GM21447 (cell line): Measurements from ENCODE around the gene CPXM1.
"Not testable (repeated sequence)": the region's sequence is repeated elsewhere in the genome, so short reads cannot be mapped to it uniquely, and the experiment has no call there.

Source experiments
- ATAC-seq: cut with Tn5 transposase; IDR thresholded peaks from one replicate; pipeline ENCODE4 v1.9.1; 2021; ENCODE audit not compliant: unreplicated experiment

Gene CPXM1

DNA sequence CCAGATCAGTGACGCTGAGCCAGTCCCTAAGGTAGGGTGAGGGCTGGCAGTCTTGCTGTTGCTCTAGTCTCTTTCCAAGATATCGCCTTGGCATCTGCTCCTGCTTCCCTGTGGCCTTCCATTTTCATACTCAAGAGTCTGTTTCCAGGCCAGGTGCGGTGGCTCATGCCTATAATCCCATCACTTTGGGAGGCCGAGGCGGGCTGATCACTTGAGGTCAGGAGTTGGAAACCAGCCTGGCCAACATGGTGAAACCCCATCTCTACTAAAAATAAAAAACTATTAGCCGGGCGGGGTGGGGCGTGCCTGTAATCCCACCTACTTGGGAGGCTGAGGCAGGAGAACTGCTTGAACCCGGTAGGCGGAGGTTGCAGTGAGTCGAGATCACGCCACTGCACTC, 30.3 kb downstream of the CPXM1 start:
- not testable (repeated sequence) for ATAC-seq

DNA sequence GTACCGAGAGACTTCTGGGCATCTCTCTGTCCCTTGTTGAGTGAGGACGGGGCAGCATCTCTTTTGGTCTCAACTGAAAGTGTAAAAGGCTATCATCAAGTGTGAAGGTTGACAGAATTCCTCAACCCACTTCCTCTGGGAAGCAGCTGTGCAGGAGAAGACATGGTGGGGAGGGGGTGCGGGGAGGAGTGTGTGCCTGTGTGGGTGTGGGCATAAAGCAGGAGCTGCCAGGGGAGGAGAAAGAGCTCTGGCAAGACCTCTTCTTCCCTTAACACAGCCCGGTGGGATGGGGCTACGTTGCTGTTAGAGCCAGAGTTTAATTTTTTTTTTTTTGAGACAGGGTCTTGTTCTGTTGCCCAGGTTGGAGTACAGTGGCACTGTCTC, 31.8 kb downstream of the CPXM1 start:
- no peak for ATAC-seq

DNA sequence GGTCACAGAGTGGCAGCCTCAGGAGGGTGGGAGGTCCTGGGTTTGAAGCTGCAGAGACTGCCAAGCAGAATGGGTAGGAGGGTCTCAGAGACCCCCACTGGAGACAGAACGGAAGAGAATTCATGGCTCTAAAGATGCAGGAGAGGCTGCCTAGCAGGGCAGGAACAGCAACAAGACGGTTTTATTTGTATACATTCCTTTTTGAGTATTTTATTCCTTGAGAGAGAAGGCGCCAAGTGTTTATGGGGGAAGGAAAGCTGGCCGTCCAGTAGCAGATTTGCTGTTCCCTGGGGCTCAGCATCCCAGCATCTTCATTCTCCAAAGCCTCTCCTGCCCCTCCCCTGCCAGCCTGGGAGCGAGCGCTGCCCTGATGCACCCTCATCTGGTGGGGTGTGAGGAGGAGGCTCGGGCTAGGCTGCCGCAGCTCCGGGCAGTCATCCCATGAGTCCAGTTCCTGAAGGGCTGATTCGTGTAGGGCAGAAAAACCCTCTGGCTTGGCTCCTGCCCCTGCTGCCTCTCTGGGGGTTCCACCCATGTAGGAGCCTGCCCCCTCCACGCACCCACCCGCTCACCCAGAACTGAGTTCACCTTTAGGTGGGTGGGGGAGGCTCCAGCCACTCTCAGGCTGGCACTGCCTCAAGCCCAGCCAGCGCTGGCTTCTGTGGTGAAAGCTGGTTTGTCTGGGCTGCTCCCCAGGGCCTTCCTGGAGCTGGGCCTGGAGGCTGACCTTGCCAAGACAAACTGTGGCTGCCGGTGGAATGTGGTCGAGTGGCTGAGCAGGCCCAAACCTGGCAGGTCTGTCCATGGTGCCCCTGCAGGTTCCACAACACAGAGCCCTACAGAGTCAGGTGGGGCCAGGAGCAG, 32.4 kb downstream of the CPXM1 start:
- ATAC-seq: no peak

DNA sequence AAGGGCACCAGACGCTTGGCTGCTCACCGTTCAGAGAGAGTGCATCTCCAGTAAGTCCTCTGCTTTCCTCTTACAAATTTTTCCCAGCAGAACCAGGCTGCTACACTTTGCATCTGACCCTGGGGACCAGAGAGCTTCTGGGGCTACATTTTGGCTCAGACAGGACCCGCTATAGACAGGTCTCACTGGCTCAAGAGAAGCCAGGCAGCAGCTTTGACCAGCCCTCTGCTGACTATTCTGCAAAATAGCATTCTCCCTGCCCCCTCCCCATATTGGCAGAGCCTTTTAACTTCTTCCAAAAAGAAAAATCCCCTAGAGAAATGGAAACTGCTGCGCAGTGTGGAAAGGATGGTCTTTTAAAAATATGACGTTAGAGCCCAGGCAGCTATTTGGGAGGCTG, 37.2 kb downstream of the CPXM1 start:
- no peak for ATAC-seq

DNA sequence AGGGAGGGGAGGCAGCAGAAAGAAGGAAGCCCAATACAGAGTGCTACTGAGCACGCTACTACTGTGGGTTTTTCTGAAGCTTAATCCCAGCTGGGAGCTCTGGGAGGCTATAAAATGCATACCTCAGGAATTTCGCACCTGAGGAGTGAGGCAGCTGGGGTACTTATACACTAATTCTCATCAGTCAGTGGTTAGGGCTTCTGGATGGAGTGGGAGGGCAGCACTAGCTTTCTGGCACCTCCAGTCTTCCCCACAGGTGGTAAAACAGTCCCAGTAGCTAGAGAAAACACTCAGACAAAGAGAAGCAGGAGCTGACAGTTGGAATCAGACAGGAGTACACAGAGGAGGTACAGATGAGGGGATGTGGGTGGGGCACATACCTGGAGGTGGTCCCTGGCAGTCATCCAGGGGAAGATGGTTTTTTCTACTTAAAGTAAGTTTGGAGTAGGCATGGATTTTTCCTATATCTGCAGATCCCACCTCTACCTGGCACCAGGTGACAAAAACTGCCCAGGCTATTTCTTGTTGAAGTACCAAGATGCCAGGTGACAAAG, 37.8 kb downstream of the CPXM1 start:
- ATAC-seq: no peak

DNA sequence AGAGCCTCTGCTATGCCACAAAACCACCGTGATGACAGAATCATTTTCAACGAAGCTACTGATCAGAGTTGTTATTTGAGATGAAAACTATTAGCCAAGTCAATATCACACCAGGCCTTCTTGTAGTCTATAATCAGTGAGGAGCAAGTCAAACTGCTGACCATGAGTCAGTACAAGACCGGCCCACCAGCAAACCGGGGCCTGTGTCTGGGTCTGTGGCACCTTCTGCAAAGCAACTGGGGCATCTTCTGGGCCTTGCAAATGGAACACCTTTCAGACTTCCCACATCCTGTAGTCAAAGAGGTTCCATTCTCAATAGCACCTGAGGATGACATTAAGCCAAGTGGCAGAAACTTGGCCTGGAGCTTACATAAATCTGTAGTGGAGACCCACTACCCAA, 38.5 kb downstream of the CPXM1 start:
- no peak for ATAC-seq

DNA sequence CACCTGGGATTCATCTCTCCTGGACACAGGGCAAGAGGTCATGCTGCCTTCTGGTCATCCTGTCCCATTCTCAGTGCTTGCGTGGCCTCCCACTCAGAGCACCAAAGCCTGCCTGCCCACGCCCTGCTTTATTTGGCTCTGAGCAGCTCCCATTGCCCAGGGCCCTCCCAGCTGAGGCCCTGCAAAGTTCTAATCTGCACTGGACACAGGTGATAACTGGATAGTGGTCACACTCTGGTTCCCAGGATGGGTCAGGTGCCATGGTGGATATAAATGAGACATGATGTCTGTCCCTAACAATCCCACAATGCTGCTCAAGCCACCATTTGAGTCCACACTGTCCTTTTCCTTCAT, 39.5 kb downstream of the CPXM1 start:
- no peak for ATAC-seq

DNA sequence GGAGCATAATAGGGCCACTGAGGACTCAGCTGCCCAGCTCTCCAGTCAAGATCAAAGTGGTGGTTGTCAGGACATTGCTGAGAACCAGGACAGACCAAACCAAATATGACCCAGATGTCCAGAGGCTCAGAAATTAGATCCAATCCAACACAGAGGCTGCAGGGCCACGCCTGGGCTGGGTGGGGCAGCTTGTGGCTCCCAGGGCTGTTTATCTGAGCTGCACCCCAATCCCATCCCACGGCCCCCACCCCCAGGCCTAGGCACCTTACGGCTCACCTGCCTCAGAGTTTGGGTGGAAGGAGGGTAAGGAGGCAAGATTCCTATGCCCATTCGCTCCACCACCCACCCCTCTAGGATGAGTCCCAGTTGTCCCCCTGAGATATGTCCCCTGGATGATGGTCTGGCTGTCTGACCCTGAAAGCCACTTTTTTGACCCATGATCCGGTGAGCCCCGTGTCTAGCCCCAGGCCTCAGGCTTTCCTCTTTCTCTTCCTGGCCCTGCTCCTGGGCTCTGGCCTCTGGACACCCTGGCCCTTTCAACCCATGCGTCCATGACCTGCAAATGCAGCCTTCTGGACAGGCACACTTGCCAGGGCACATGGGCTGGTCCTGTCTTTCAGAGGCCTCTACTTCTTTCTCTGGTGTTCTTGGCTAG, 40.0 kb downstream of the CPXM1 start:
- ATAC-seq: no peak

DNA sequence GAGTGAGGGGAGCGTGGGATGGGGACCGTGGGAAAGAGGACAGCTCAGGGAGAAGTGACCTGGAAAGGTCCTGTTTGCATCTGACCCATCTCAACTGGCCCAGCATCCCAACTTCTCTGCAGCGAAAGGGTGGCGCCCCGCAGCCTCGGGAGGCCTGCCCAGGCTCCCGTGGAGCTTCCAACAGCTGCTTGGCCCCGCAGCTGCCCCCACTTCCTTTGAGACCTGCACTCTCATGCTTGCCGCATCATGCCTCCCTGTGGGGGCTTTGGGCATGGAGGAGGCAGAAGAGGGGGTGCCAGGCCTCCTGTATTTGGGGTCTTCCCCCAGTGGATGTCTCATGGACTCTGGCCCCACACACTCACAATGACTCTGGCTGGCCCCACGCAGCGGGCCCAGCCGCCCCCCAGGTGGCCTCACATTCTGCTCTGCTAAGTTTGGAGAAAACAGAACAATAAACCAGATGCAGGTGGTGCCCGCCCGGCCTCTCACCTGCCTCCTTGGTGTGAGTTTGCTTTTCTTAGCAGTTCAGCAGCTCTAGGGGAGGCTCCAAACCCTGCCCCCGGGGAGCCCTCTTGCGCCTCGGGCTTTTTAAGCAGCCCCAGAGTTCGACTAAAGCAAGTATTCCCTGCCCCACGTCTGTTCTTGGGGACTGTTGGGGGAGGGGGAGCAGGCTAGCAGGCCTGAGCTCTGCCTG, 40.7 kb downstream of the CPXM1 start:
- ATAC-seq: no peak

DNA sequence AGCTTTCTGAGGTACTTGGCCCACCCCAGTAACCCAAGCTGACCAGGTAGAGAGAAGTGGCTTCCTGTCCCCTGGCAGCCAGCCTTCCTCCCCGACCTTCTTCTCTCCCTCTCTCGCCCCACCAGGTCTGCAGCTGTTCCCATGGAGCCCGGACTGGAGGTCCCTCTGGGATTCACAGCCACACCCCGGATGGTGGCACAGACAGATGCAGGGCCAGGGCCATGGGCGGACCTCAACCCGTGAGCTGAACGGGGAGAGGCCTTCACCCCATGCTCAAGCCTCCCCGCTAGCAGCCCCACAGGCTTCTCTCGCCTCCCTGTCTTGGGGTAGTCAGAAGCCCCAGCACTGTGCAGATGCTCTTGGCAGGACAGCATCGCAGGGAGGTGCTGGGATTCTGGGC, 41.3 kb downstream of the CPXM1 start:
- no peak for ATAC-seq

DNA sequence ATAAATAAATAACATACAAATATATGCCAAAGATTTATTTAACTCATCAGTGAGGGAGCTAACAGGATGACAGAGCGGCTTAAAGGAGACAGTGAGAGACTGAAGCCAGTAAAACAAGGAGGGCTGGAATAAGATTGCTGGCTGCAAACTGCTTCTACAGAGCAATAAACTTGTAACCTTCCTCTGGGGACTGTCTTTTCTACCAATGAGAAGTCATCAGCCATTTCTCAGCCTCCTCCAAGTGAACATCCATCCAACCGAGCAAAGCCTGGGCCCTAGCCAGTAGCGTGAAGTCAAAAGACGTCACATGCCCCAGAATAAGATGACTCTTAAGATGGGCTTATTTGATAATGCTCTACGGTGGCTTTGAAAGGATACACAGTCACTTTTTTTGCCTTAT, 42.5 kb downstream of the CPXM1 start:
- ATAC-seq: no peak

DNA sequence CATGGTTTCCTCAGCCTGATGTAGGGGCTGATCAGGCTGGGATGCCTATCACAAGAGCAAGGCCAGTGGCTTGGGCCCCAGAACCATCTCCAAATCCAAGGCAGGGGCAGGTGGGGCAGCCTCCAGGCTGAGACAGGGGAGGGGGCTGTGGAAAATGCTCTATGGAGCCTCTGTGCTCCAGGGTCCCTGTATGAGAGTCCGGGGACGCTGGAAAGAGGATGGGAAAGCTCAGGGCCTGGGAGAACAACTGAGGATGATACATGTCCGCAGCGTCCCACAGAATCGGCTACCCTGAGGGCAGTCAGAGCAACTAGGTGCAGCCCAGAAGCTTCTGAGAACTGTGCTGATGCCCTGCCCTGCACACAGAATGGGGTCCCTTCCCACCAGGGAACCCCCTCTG, 43.4 kb downstream of the CPXM1 start:
- no peak for ATAC-seq

DNA sequence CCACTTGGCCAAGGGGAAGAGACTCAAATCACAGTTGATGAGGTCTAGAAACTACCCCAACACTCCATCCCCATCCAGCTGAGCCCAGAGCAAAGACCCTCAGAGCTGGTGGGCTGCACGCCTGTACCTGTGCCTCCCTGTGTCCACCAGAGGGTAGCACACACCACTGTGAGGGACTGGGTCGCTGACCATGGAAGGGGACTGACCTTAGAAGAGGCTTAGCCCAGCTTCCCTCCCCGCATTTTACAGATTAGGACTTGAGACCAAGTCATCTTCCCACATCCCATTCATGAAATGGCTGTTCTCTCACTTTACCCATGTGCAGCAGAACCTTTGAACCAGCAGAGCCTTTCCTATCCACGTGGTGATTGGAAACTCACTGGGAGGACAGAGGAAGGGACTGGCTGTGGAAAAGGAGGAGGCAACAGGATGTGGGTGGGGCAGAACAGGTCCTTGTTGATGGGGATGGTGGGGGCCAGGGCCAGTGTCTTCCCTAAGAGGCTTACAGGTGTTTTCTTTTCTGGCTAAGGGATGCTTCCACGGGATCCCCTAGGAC, 44.3 kb downstream of the CPXM1 start:
- ATAC-seq: no peak

DNA sequence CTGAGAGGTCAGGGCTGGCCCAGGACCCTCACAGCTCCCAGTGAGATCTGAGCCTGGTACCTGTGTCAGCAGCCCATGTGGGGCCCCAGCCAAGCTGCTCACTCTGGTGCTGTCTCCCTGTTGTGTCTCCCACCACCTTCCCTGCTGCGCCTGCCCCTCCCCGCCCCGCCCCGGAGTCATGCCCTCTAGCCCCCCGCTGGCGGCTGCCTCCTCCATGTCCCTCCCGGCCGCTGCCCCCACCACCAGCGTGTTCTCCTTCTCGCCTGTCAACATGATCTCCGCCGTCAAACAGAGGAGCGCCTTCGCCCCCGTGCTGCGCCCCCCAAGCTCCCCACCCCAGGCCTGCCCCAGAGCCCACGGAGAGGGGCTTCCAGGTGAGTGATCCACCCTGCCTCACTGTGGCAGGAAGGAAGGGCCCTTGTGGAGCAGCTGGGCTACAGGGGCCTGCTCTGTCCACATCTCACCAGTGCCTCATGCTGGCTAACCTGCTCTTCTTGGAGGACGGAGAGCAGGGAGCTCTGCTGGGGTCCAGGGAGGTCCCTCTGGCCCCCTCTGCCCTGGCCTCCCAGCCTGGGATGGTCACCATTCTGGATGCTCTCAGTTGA, 44.9 kb downstream of the CPXM1 start:
- ATAC-seq: no peak

DNA sequence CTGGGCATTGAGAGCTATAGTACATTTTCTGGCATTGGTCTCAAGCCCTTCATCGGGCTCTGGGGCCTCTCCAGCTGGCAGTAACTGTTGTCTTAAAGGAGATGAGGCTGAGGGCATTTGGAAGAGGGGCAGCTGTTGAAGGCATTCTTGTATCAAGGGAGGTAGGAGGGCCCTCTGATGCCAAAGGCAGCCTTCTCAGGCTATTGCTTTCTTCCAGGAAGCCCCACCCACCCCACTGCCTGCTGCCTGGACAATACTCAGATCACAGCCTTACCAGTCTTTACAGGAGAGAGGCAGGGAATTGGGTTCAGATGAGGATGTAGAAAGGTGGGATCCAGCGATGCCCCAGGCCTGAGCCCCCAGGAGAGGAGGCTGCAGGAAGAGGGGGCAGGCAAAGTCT, 46.0 kb downstream of the CPXM1 start:
- ATAC-seq: no peak

DNA sequence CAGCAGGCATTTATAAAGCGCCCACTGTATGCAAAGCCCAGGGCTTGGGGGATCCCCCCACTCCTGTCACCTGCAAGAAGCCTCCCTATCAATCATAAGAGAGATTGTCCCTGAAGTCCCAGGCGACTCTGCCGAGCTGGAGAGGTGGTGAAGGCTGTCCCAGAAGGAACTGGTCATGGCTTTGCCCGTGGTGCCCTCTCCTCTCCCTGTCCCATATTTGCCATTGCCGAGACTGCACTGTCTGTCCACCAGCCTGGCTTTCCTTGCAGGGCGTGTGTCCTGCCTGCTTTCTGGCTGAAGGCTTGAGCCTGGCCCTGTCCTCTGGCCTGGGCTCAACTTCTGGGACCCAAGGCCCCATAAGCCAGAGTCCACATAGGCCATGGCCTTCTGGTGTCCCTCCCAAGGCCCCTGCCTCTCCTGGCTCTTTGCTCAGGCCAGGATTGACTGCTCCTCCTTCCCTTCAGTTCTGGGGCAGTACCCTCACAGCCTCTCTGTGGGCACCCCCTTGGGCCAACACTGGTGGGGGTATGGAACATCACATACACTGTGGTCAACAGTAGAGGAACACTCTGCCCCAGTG, 46.9 kb downstream of the CPXM1 start:
- no peak for ATAC-seq

DNA sequence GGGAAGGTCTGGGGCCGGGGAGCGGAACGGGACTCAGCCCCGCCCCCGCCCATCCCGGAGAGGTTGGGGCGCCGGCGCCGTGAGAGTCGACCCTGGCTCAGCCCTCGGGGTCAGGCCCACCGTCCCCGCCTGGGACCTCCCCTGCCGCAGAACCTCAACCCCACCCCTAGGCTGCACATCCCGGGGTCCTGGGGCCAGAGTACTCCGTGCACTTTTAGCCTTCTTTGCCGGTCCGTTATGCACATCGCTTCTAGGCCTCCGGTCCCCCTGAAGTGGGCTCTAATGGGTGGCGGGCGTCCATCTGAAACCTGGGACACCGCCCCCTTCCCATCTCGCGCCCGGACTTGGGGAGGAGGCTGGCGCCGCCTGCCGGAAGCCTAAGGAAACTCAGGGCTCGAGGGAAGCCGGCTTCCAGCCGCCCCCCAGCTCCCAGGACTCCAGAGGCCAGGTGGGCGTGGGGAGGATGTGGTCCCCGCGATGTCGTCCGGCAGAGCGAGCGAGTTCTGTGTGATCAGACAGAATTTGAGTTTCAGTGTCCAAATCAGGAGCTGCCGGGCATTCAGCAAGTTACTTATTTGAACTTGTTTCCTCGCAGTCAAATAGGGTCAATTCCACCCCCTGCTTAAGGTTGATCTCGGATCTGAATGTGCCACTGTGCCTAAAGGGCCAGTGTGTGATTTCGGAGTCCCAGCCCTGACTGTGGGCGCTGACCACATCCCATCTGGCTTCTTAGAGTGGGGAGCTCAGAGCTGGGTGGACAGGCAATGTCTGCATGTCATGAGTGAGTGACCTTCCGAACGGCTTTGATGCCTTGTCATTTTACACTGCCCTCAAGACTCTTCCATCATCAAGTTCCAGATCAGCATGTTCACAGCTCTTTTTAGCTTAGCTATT, 47.6 kb downstream of the CPXM1 start:
- no peak for ATAC-seq

DNA sequence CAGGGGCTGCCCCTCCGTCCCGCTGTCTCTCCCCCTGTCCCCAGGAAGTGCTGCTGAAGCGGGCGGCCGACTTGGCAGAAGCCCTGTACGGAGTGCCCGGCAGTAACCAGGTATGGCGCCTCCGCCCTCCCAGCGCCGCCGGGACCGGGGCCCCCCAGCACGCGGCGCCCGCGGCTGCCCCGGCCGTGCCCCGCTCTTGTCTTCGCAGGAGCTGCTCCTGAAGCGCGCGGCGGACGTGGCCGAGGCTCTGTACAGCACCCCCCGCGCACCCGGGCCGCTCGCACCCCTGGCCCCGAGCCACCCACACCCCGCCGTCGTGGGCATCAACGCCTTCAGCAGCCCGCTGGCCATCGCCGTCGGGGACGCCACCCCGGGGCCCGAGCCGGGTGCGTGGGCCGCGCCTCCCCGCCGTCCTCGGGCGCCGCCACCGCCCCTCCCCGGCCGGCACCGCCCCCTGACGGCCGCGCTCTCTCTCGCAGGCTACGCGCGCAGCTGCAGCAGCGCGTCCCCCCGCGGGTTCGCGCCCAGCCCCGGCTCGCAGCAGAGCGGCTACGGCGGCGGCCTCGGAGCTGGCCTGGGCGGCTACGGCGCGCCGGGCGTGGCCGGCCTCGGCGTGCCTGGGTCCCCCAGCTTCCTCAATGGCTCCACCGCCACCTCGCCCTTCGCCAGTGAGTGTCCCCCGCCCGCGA, 48.4 kb downstream of the CPXM1 start:
- no peak for ATAC-seq

DNA sequence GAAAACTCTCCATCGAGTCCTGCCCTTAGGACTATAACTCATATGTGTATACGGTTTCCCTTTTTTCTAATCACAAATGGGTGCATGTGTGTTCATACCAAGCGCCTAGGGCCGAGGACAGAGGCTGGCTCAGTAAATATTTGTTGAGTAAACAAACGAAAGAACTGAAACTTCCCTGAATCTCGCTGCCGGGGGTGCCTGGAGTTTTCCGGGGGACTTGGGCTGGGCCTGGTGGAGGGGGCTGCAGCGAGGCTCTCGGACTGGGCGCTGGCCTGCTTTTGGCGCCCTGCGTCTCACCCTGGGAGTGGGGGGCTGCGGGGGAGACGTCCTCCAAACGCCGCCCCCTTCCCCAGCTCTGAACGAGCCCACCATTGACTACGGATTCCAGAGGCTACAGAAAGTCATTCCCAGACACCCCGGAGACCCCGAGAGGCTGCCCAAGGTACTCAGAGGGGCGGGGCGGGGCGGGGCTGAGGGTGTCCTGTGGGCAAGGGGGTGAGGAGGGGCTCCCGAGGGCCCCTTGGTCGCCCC, 49.0 kb downstream of the CPXM1 start:
- no peak for ATAC-seq
